HepG2 (cell line): ENCODE results near the gene RGS6.

Experiments
- BHLHE40 ChIP-seq: IDR thresholded peaks from 2 replicates; pipeline ENCODE4 v1.6.1; 2011; ENCODE audit warnings: low read length, improper control_type of control experiment
- EZH2 ChIP-seq: conservative IDR thresholded peaks from 2 replicates; pipeline ENCODE4 v1.6.1; 2012; ENCODE audit warnings: mild to moderate bottlenecking, low read depth, low read length, moderate library complexity
- MLLT10 ChIP-seq: sonication (generic); formaldehyde crosslinking; IDR thresholded peaks from 2 replicates; pipeline ENCODE4 v1.4.0; 2020; ENCODE audit warnings: missing genetic modification reagents
- POLR2A ChIP-seq, 2 experiments: IDR thresholded peaks; 2 replicates each; pipeline ENCODE4 v1.6.1; 2011; ENCODE audit warnings: low read depth in 2 of 2, low read length in 2 of 2, mild to moderate bottlenecking in 1 of 2, moderate library complexity in 1 of 2; ENCODE audit not compliant: insufficient read depth in 1 of 2
- SMAD1 ChIP-seq: sonication (generic); formaldehyde crosslinking; IDR thresholded peaks from 2 replicates; pipeline ENCODE4 v1.4.0; 2020; ENCODE audit warnings: missing genetic modification reagents, low read depth, mild to moderate bottlenecking, borderline replicate concordance
- TP53 ChIP-seq: sonication (generic); formaldehyde crosslinking; conservative IDR thresholded peaks from 2 replicates; pipeline ENCODE4 v1.4.0; 2020; ENCODE audit warnings: missing genetic modification reagents
- TF ChIP-seq, protein P1 (sequence below): sonication (generic); formaldehyde crosslinking; IDR thresholded peaks from 2 replicates; pipeline ENCODE4 v1.9.0; 2021; ENCODE audit warnings: missing genetic modification reagents, borderline replicate concordance

GRCh38 chr14:72141084-72141483 is 208.9 kb downstream of the RGS6 start:
- TF ChIP-seq SMAD1 (CRISPR knock-in tag) (no peak), POLR2A (IDR thresholded peaks at IDR 0.05; ENCODE audit: insufficient read depth in 1 of 2, low read depth in 2 of 2, low read length in 2 of 2) (no peak), MLLT10 (CRISPR knock-in tag) (no peak), BHLHE40 (no peak), TP53 (CRISPR knock-in tag) (no peak), EZH2 (no peak)
- TF ChIP-seq, protein P1, sequence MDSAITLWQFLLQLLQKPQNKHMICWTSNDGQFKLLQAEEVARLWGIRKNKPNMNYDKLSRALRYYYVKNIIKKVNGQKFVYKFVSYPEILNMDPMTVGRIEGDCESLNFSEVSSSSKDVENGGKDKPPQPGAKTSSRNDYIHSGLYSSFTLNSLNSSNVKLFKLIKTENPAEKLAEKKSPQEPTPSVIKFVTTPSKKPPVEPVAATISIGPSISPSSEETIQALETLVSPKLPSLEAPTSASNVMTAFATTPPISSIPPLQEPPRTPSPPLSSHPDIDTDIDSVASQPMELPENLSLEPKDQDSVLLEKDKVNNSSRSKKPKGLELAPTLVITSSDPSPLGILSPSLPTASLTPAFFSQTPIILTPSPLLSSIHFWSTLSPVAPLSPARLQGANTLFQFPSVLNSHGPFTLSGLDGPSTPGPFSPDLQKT (CRISPR knock-in tag): no peak
